Stimulated activated effector memory CD8-positive, alpha-beta T cell treated with anti-CD3 and anti-CD28 coated beads, Interleukin-12 subunit alpha, Interleukin-12 subunit beta, amount 100 ng/mL, for 72 hours (primary cell): ENCODE measurements around the gene LGI2.

Experiments used
- ATAC-seq: fragments of 150-1000 bp; cut with Tn5 transposase; 2 replicates; pipeline ENCODE4 v1.10.0; 2021
- DNase-seq, 2 donors: peaks; one replicate each; pipeline ENCODE4 v3.0.0; 2021 to 2022; ENCODE audit warnings: low spot score in 2 of 2
- H3K27ac Mint-ChIP-seq: one replicate; pipeline ENCODE4 v1.8.0; 2022; ENCODE audit warnings: mild to moderate bottlenecking, mixed read lengths
- H3K36me3 Mint-ChIP-seq: one replicate; pipeline ENCODE4 v1.8.0; 2022; ENCODE audit warnings: mild to moderate bottlenecking, mixed read lengths
- H3K4me1 Mint-ChIP-seq: one replicate; pipeline ENCODE4 v1.8.0; 2022; ENCODE audit warnings: mixed read lengths
- H3K4me3 Mint-ChIP-seq: one replicate; pipeline ENCODE4 v1.8.0; 2022; ENCODE audit warnings: mild to moderate bottlenecking, mixed read lengths
- H3K9me3 Mint-ChIP-seq: one replicate; pipeline ENCODE4 v1.8.0; 2022; ENCODE audit warnings: mixed read lengths

Gene LGI2

DNA sequence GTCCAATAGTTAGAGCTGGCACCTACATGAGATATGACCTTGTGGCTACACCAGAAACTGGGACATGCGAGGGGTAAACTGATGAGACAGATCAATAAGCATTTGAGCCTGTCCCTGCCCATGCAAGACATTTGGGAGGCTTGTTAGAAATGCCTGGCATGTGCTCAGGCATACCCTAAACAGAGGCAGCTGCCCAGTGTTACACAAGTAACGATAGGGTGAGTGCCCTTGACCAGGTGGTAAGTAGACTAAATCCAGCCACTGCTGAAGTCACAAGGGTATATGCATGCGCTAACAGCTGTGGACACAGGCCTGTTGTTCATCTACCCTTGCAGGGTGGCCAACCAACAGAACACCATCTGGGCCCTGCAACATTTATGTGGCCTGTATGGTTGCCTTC, 61.8 kb downstream of the LGI2 start:
- H3K9me3 Mint-ChIP-seq, result peaks cover 8% of the 10 kb centered on the region
- ATAC-seq (no peak), DNase-seq (no peak)
- H3K4me3 Mint-ChIP-seq, result no peak overlapping the region
- no peak overlapping the region for H3K27ac Mint-ChIP-seq
- no peaks in the 10 kb centered on the region for H3K4me1 Mint-ChIP-seq
- no peaks in the 10 kb centered on the region for H3K36me3 Mint-ChIP-seq

DNA sequence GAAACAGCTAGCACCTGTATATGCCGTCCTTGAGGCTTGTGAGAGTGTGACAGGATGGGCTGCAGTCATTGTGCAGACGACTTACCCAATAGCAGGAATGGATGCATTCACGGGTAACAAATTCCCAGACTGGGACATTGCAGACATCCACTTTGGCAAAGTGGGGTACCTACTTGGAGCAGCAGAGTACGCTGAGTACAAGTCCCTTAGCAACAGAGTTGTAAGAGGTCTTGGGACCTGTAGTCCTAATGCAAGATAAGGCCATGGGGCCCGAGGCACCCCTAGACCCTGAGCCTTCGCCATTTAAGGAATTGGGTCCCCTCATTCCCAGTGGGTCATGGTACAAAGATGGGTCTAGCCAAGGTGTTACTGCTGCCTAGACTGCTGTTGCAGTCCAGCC, 62.5 kb downstream of the LGI2 start:
- H3K36me3 Mint-ChIP-seq, result no peaks in the 10 kb centered on the region
- DNase-seq (no peak), ATAC-seq (no peak)
- H3K27ac Mint-ChIP-seq, result no peak overlapping the region
- no peaks in the 10 kb centered on the region for H3K4me1 Mint-ChIP-seq
- peaks cover 11% of the 10 kb centered on the region for H3K9me3 Mint-ChIP-seq
- H3K4me3 Mint-ChIP-seq, result no peak overlapping the region

GRCh38 chr4:24967346-24967745, 63.4 kb downstream of the LGI2 start:
- Mint-ChIP-seq H3K36me3 (no peaks in the 10 kb centered on the region), H3K9me3 (peaks cover 11% of the 10 kb centered on the region), H3K27ac (no peak overlapping the region)

GRCh38 chr4:24966076-24966475, 64.7 kb downstream of the LGI2 start:
- no peaks in the 10 kb centered on the region for H3K36me3 Mint-ChIP-seq
- H3K27ac Mint-ChIP-seq, result no peak overlapping the region
- peaks cover 11% of the 10 kb centered on the region for H3K9me3 Mint-ChIP-seq
- no peak overlapping the region for H3K4me3 Mint-ChIP-seq
- no peak for ATAC-seq
- no peak for DNase-seq
- H3K4me1 Mint-ChIP-seq, result no peaks in the 10 kb centered on the region

More at GRCh38 chr4:24967346-24967745, 63.4 kb downstream of the LGI2 start:
- Mint-ChIP-seq H3K4me3 (no peak overlapping the region), H3K4me1 (no peaks in the 10 kb centered on the region)
- DNase-seq (no peak), ATAC-seq (no peak)

GRCh38 chr4:24965627-24966026, 65.1 kb downstream of the LGI2 start:
- no peak overlapping the region for H3K4me3 Mint-ChIP-seq
- H3K27ac Mint-ChIP-seq, result no peak overlapping the region
- no peak for ATAC-seq
- no peaks in the 10 kb centered on the region for H3K36me3 Mint-ChIP-seq
- H3K9me3 Mint-ChIP-seq, result peaks cover 11% of the 10 kb centered on the region
- no peak for DNase-seq
- H3K4me1 Mint-ChIP-seq, result no peaks in the 10 kb centered on the region

GRCh38 chr4:24963277-24963676, 67.5 kb downstream of the LGI2 start:
- ATAC-seq, result no peak

GRCh38 chr4:24957886-24958285, 72.9 kb downstream of the LGI2 start:
- Mint-ChIP-seq H3K27ac (no peak overlapping the region), H3K4me1 (no peaks in the 10 kb centered on the region), H3K9me3 (peaks cover 2% of the 10 kb centered on the region), H3K36me3 (no peaks in the 10 kb centered on the region), H3K4me3 (no peak overlapping the region)
- no peak for DNase-seq
- no peak for ATAC-seq

More at GRCh38 chr4:24963277-24963676, 67.5 kb downstream of the LGI2 start:
- no peak for DNase-seq
- peaks cover 11% of the 10 kb centered on the region for H3K9me3 Mint-ChIP-seq
- H3K36me3 Mint-ChIP-seq, result no peaks in the 10 kb centered on the region
- H3K4me1 Mint-ChIP-seq, result no peaks in the 10 kb centered on the region
- H3K27ac Mint-ChIP-seq, result no peak overlapping the region
- H3K4me3 Mint-ChIP-seq, result no peak overlapping the region

GRCh38 chr4:24956763-24957162, 74.0 kb downstream of the LGI2 start:
- ATAC-seq (no peak), DNase-seq (no peak)
- Mint-ChIP-seq H3K36me3 (no peaks in the 10 kb centered on the region), H3K4me1 (no peaks in the 10 kb centered on the region), H3K9me3 (peaks cover 2% of the 10 kb centered on the region), H3K4me3 (no peak overlapping the region), H3K27ac (no peak overlapping the region)

DNA sequence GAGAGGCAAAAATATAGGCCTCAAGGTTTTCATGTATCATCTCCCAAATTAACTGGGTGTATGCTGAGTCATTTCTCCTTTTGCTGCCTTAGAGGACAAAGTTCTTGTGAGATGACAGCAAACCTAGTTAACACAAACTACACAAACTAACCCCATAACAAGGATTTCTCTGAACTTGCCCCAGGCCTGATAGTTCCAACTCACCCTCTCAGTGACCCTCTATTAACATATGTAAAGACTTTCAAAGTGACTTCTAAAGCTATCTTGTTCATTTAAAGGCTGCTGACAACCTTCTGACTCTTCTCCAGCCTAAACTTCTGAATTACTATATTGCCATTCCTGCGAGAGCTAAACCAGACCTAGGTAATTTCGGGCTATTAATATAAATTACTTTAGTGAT, 74.7 kb downstream of the LGI2 start:
- no peak for ATAC-seq
- no peak for DNase-seq
- no peak overlapping the region for H3K4me3 Mint-ChIP-seq
- no peak overlapping the region for H3K27ac Mint-ChIP-seq
- H3K9me3 Mint-ChIP-seq, result peaks cover 2% of the 10 kb centered on the region
- no peaks in the 10 kb centered on the region for H3K36me3 Mint-ChIP-seq
- H3K4me1 Mint-ChIP-seq, result no peaks in the 10 kb centered on the region

- Mint-ChIP-seq H3K4me1 (no peaks in the 10 kb centered on the region), H3K9me3 (peaks cover 2% of the 10 kb centered on the region), H3K27ac (no peak overlapping the region), H3K4me3 (no peak overlapping the region), H3K36me3 (no peaks in the 10 kb centered on the region)
- DNase-seq (no peak), ATAC-seq (no peak)
Measured at GRCh38 chr4:24952667-24953066, 78.1 kb downstream of the LGI2 start.

DNA sequence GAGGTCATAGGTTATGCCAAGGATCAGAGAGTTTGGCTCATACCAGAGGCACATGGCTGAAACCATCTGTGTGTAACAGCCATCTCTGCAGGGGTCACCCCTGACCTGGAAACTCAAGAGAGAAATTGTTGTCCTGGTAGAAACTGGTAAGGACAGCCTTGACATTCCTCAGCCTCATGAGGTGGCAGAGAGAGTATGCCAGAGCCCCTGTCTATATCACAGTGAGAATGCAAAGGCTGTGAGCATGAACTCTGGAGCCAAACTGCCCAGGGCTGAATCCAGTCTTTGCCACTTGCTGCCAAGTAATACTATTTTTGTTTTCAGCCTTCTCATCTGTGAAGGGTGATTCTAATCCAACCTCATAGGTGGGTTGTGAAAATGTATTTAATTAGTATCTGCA, 80.8 kb downstream of the LGI2 start:
- ATAC-seq, result no peak
- Mint-ChIP-seq H3K27ac (no peak overlapping the region), H3K9me3 (peaks cover 2% of the 10 kb centered on the region)

More for the DNA sequence above, 80.8 kb downstream of the LGI2 start:
- Mint-ChIP-seq H3K4me3 (no peak overlapping the region), H3K4me1 (no peaks in the 10 kb centered on the region), H3K36me3 (no peaks in the 10 kb centered on the region)
- no peak for DNase-seq
